GM21619 (cell line): Measurements from ENCODE around the gene GRIN2D.

Experiments
- ATAC-seq: cut with Tn5 transposase; IDR thresholded peaks from one replicate; pipeline ENCODE4 v1.9.1; 2021; ENCODE audit not compliant: unreplicated experiment

Gene GRIN2D

DNA sequence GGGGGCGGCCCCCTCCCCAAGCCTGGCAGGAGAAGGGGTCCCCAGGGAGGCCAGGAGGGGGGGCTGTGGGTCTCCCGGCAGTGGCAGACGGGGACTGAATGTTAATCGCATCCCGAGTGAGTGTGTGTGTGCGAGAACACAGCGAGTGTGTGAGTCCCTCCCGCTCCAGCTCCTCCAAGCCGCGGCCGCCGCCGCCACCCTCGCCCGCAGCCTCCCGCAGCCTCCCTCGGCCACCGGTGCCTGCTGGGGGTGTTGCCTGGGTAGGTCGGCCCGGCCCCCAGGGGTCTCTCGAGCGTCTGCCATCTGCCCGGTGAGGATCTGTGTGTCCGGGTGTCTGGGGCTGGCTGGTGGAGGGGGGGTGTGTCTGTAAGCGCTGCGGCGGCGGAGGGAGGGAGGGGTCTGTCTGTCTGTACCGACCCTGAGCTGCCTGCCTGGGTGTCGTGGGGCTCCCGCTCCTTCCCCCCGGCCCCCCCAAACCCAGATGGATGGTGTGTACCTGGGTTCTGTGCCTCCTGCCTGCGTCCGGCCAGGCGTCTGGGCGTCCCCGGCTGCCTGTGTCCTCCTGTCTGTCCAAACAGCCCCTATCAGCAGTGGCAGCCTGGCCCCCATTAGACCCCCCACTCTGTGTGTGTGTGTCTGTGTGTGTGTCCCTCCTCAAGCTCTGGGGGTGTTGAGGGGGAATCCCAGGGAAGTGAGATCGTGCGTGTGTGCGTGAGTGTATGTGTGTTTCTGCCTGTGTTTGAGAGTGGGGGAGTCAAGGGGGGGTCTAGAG is at the start of gene GRIN2D:
TSS of gene GRIN2D (plus strand) at position 110 of the 772 bp plus-strand sequence. CDS start 4,725 bp downstream, outside the sequence.
- no peak for ATAC-seq

GRCh38 chr19:48344892-48345291 is 48.6 kb upstream of the GRIN2D start:
- ATAC-seq, result no peak

GRCh38 chr19:48346191-48346590 is 47.3 kb upstream of the GRIN2D start:
- no peak for ATAC-seq

- no peak for ATAC-seq
These were observed 45.4 kb upstream of the GRIN2D start for GRCh38 chr19:48348045-48348444.

- ATAC-seq, result no peak
These were observed 44.7 kb upstream of the GRIN2D start for GRCh38 chr19:48348737-48349136.

GRCh38 chr19:48350856-48351255 is 42.6 kb upstream of the GRIN2D start:
- no peak for ATAC-seq

DNA sequence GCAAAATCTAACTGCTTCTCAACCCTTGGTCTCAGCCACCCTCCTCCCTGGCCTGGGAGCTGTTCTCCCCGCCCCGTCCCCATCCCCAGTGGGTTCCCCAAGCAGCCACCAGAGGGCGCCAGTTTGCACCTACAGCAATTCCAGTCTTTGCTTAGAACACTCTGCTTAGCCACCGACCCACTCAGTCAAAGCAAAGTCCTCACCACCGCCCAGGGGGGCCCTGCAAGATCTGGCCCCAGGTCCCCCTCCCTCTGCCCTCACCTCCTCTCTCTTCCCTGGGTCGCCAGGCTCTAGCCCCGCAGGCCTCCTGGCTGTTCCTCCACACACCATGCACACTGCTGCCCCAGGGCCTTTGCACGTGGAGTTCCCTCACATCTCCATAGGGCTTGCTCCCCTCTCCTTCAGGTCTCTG is 42.1 kb upstream of the GRIN2D start:
- no peak for ATAC-seq

GRCh38 chr19:48353677-48354076 is 39.8 kb upstream of the GRIN2D start:
- ATAC-seq, result no peak

DNA sequence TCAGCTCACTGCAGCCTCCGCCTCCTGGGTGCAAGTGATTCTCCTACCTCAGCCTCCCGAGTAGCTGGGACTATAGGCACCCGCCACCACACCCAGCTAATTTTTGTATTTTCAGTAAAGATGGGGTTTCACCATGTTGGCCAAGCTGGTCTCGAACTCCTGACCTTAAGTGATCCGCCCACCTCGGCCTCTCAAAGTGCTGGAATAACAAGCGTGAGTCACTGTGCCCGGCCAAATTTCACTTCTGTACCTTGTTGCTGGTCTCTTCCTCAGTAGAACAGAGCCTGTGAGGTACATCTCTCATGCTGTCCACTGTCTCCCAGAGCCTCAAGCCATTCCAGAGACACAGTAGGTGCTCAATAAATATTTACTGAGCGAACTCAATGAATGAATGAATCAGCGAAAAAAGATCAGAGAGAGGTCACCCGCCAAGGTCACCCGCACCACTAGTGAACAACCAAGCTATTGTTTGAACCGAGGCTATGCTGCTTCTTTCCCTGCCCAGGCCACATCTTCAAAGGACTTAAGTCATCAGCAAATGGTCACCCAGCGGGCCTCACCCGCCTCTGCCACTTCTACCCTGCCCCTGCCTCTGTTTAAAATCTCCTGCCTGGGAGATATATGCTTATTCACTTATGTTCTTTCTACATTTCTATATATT is 39.0 kb upstream of the GRIN2D start:
- ATAC-seq, result no peak

DNA sequence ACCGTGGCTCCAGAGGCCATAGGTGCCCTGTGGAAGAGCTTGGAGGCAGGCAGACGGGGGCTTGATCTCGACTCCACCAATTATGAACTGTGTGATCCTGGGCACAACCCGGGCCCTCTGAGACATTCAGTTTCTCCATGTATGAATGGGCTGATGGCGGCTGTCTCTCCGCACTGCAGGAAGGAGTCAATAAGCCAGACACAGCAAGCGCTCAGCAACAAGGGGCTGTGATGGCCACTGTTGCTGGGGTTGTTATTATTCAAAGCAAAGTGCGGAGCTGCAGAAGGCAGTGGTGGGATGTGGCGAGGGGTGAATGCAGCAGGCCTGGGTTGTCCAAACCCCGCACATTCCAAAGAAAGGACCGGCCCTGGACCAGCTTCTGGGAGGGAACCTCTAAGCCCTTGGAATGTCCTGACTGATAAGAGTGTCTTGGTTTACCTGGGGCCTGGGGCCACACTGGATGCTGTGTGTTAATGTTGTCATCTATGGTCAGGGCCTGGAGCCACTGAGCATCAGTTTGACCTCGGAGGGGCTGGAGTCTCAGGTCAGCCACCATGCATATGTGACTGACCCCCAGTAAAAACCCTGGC is 38.0 kb upstream of the GRIN2D start:
- no peak for ATAC-seq

GRCh38 chr19:48359123-48359522 is 34.3 kb upstream of the GRIN2D start:
- ATAC-seq, result no peak

DNA sequence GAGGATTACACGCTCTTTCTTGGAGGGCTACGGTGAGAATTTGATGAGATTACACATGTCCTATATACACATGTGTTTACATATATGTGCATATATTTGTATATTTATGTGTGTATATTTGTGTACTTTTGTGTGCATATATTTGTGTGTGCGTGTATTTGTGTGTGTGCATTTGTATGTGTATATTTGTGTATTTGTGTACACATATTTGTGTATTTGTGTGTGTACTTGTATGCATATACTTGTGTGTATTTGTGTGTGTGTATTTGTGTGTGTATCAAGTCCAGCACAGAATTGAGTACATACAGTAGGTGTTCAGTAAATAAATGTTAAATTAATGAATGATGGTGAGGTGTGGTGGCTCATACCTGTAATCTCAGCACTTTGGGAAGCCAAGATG is 31.6 kb upstream of the GRIN2D start:
- ATAC-seq, result no peak

DNA sequence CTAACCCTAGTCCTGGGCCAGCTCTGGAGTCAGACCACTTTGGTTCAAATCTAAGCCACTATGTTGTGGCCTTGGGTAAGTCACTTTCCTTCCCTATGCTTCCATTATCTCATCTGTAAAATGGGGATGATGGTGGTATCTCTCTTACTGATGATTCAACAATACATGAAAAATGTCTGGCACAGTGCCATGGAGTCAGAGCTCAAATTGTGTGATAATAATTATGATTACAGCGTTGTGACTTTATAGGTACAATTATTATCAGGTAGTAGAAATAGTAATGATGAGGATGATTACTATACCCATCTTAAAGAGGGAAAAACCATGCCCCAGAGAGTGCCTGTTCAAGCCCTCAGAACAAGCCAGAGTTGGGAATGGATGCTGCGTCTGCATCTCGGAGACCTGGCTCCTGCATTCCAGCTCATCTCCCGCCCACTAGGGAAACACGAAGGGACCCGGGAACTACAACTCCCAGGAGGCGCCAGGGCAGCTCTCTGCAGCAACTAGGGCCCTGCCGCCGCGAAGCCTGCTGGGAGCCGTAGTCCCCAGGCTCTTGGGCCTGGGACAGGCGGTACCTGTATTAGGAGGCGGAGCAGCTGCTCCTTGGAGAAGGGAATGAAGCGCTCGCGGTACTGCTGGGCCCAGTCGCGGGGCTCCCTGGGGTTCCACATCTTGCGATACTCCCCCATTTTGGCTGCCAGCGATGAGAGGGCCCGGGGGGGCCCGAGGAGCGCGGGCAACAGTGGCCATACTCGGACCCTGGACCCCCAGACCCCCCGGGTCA is 30.6 kb upstream of the GRIN2D start:
- ATAC-seq, result peak; percentile 53

GRCh38 chr19:48363500-48363809 is 30.0 kb upstream of the GRIN2D start:
- ATAC-seq, result peak; percentile 6

DNA sequence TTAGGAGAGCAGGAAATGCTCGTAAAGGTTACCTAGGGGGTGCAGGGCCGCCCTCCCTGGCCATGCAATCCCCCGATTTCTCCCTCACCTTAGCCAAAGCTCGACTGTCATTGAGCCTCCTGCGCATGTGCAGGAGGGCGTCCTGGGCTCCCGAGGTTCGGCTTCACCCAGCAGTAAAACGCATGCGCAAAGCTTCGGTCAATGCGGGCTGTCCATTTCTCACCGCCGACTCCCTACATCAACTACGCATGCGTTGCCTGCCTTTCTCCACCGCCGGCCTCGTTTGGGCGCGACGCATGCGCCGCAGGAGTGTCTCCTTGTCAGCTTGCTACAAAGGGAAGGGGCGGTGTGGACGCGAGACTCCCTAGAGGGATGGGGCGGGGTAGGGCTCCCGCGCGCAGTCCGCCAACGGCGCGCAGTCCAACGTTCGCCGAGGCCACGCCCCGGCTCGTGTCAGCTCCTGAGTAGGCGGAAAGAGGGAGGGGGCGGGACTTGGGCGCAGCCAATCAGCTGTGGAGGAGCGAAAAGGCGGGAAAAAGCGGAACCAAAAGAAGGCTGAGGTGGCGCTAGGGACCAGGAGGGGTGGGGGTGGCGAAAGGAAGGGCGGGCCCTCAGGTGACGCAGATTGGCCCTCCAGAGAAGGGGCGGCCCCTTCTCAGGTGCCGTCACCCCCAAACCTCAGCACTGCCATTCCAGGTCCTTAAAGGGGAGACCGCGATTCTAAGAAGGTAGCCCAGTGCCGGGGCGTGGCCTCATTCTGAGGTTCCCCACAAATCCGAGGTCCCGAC is 29.5 kb upstream of the GRIN2D start, which contains the start of the genes SYNGR4 and TMEM143:
TSS of gene SYNGR4 (plus strand) at position 558 of the 788 bp plus-strand sequence. CDS start 1,476 bp downstream, outside the sequence.
TSS of gene TMEM143 (minus strand) at position 131 of the 788 bp plus-strand sequence. CDS start at position 111, 20 bp downstream.
- peak; percentile 80 for ATAC-seq

- ATAC-seq, result no peak
These were observed 28.7 kb upstream of the GRIN2D start for GRCh38 chr19:48364598-48365348.

DNA sequence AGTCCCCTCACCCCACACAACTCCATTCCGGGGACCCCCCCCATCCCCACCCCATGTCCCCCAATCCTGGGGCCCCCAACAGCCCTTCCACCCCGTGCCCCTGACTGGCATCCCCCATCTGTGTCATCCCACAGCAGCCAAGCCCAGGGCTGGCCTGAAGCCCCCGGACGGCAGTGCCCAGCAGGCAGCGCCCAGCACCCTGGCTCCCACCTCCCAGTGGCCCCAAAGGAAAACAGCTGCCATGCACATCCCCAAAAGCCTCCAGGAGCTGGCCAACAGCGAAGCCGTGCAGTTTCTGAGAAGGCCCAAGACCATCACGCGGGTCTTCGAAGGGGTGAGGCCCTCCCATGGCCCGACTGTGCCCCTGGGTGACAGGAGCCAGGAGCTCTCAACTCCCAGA is 27.9 kb upstream of the GRIN2D start:
- no peak for ATAC-seq

- no peak for ATAC-seq
These were observed 25.6 kb upstream of the GRIN2D start for GRCh38 chr19:48367855-48368254.

DNA sequence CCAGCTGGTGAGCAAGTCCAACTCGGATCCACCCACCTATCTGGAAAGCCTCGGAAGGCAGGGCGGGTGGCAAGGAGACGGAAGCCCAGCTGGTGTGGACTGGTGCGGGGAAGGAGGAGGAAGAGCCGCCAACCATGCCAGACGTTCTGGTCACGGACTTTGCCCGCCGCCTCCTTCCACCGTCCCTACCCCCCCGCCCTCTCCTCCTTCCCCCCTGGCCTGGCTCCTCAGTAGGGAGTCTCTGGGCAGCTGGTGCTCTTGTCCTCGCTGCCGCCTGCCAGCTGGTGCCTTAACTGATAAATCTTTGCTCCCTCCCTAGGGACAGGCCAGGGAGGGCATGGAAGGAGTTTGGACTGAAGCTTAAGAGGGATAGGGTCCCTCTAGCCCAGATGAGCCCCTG is 24.5 kb upstream of the GRIN2D start:
- no peak for ATAC-seq

GRCh38 chr19:48370955-48371354 is 22.5 kb upstream of the GRIN2D start:
- no peak for ATAC-seq
